DMS114 treated with DMSO at 0.1 percent for 48 hours (cell line): Measurements from ENCODE around the gene B3GNT2.

Experiments
- DNase-seq: peaks from one replicate; lab custom pipeline; 2025; ENCODE audit not compliant: unreplicated experiment; lab: John Stamatoyannopoulos, UW

The B3GNT2 gene

GRCh38 chr2:62204998-62205496 is 9.1 kb downstream of the B3GNT2 start:
- DNase-seq = no peak

- no peak for DNase-seq
These were observed 9.6 kb downstream of the B3GNT2 start for GRCh38 chr2:62205554-62205953.

GRCh38 chr2:62206024-62206423 is 10.1 kb downstream of the B3GNT2 start:
- no peak for DNase-seq

- DNase-seq = no peak
These were observed 11.6 kb downstream of the B3GNT2 start for GRCh38 chr2:62207491-62207890.

GRCh38 chr2:62208074-62208757 is 12.3 kb downstream of the B3GNT2 start:
- no peak for DNase-seq

- no peak for DNase-seq
These were observed 12.8 kb downstream of the B3GNT2 start for GRCh38 chr2:62208758-62209114.

GRCh38 chr2:62209427-62209991 is 13.6 kb downstream of the B3GNT2 start:
- no peak for DNase-seq

GRCh38 chr2:62215306-62216064 is 19.6 kb downstream of the B3GNT2 start:
- DNase-seq = no peak

- DNase-seq = no peak
These were observed 20.2 kb downstream of the B3GNT2 start for GRCh38 chr2:62216113-62216512.

- DNase-seq = no peak
These were observed 20.7 kb downstream of the B3GNT2 start for GRCh38 chr2:62216616-62217015.

GRCh38 chr2:62217421-62217820 is 21.5 kb downstream of the B3GNT2 start:
- DNase-seq = no peak

- no peak for DNase-seq
These were observed 22.1 kb downstream of the B3GNT2 start for GRCh38 chr2:62217970-62218369.

- DNase-seq = no peak
These were observed 23.7 kb downstream of the B3GNT2 start for GRCh38 chr2:62219407-62220159.

GRCh38 chr2:62221141-62221540 is 25.2 kb downstream of the B3GNT2 start:
- no peak for DNase-seq

- DNase-seq = no peak
These were observed 26.3 kb downstream of the B3GNT2 start for GRCh38 chr2:62222171-62222570.

GRCh38 chr2:62222674-62223073 is 26.8 kb downstream of the B3GNT2 start:
- DNase-seq = no peak

- no peak for DNase-seq
These were observed 29.1 kb downstream of the B3GNT2 start for GRCh38 chr2:62224976-62225375.

GRCh38 chr2:62227386-62228075 is 31.6 kb downstream of the B3GNT2 start:
- DNase-seq = no peak

- no peak for DNase-seq
These were observed 33.2 kb downstream of the B3GNT2 start for GRCh38 chr2:62229082-62229605.

GRCh38 chr2:62231541-62231940 is 35.6 kb downstream of the B3GNT2 start:
- no peak for DNase-seq
